ENCODE results near the gene PTPRN2. TPM values are rescaled to one million over a fixed set of nuclear protein-coding genes. Genes with fewer than 3 reads are reported as not detected.

The PTPRN2 gene
- total and polyA plus RNA-seq, 2 experiments from 2014 or later = 0.28 TPM; not detected in 1

DNA sequence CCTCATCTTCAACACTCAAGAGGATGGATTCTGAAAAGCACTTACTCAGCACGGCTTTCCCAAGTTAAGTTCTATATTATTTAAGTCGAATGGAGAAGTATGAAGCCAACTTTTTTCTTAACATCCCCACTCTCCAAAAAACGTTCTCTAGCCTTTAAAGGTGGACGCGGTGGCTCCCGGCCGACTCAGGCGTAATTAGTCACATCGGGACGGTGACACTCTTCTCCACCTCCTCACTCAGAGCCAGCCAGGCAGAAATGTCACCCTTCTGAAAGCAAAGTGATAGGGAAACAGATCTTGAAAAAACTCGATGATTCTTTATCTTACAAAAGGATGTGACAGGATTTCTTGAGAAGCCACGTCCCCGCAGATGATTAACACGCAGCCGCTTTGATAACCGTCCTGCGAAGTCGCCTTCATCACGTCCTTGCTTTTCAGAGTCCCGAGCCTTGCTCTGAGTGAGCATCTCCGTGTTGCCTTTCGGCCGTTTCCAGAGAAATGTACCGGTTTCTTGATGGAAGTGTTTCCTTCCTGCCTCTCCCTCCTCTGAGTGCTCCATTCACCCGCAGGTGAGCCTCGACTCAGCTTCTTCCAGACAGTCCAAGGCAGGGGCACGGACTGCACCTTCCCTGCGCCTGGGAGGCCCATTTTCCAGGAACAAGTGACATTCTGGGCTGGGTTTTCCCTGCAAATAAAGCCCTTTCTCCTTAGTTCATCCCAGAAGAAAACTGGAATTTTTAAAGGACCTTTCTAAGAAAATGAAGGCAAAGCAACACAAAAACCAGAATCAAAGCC, 936.1 kb downstream of the PTPRN2 start:
- no peak for DNase-seq (ENCODE audit: low read depth in 1 of 2, low spot score in 1 of 2)
- no peaks in the 10 kb centered on the region for H3K27me3 ChIP-seq
- H3K27ac ChIP-seq = no peak overlapping the region
- H3K9me3 ChIP-seq (ENCODE audit: low read depth) = no peaks in the 10 kb centered on the region
- TF ChIP-seq, protein P1, sequence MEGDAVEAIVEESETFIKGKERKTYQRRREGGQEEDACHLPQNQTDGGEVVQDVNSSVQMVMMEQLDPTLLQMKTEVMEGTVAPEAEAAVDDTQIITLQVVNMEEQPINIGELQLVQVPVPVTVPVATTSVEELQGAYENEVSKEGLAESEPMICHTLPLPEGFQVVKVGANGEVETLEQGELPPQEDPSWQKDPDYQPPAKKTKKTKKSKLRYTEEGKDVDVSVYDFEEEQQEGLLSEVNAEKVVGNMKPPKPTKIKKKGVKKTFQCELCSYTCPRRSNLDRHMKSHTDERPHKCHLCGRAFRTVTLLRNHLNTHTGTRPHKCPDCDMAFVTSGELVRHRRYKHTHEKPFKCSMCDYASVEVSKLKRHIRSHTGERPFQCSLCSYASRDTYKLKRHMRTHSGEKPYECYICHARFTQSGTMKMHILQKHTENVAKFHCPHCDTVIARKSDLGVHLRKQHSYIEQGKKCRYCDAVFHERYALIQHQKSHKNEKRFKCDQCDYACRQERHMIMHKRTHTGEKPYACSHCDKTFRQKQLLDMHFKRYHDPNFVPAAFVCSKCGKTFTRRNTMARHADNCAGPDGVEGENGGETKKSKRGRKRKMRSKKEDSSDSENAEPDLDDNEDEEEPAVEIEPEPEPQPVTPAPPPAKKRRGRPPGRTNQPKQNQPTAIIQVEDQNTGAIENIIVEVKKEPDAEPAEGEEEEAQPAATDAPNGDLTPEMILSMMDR (IDR thresholded peaks at IDR 0.05; ENCODE audit: low read depth, low read length) = no peak
- no peak overlapping the region for H3K4me3 ChIP-seq
- no peaks in the 10 kb centered on the region for H3K4me1 ChIP-seq (ENCODE audit: low read depth)
- no peaks in the 10 kb centered on the region for H3K36me3 ChIP-seq

DNA sequence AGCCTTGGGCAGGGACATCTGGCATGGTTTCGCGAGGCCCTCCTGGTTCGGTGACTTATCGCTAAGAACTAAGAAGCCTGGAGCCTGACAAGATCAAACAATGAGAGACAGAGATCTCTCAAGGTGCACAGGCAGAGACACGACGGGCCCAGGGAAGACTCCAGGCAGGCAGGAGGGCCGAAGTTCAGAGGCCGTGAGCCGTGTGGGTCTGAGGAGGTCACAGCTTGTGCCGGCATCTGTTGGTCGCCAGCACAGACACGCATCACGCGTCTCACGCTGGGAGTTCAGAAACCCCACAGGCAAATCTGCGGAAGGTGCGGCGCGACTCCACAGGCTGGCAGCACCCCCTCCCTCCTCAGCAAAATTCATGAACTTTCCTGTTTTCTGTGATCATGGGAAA, 936.8 kb downstream of the PTPRN2 start:
- no peaks in the 10 kb centered on the region for H3K4me1 ChIP-seq (ENCODE audit: low read depth)
- H3K9me3 ChIP-seq (ENCODE audit: low read depth) = no peaks in the 10 kb centered on the region
- no peak for DNase-seq (ENCODE audit: low read depth in 1 of 2, low spot score in 1 of 2)
- TF ChIP-seq, protein P1 (IDR thresholded peaks at IDR 0.05; ENCODE audit: low read depth, low read length) = no peak
- no peak overlapping the region for H3K27ac ChIP-seq
- no peak overlapping the region for H3K4me3 ChIP-seq
- no peaks in the 10 kb centered on the region for H3K27me3 ChIP-seq
- H3K36me3 ChIP-seq = no peaks in the 10 kb centered on the region

DNA sequence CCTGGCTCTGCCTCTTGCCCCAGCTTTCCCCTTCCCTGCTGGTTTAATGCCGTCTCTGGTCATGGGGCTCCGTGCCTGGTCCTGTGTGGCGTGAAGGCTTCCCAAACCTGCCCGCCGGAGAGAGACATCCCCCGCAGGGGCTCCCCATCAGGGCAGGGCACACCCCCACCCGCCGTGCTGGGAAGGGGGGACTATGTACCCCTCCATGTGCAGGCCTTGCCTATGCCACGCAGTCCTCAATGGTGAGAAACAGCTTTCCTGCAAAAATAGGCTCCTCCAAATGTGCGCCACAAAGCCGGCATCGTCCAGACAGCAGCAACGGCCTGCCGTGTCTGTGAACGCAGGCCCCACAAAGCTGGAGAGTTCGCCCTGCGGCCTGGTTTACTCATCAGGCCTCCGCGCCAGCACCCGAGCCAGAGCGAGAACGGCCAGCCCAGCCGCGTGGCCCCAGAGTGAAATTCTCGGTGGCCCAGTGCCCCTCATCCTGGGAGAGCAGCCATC, 937.4 kb downstream of the PTPRN2 start:
- H3K4me3 ChIP-seq = no peak overlapping the region
- no peaks in the 10 kb centered on the region for H3K9me3 ChIP-seq (ENCODE audit: low read depth)
- no peaks in the 10 kb centered on the region for H3K36me3 ChIP-seq
- H3K27me3 ChIP-seq = no peaks in the 10 kb centered on the region
- TF ChIP-seq, protein P1 (IDR thresholded peaks at IDR 0.05; ENCODE audit: low read depth, low read length) = no peak
- no peaks in the 10 kb centered on the region for H3K4me1 ChIP-seq (ENCODE audit: low read depth)
- H3K27ac ChIP-seq = no peak overlapping the region
- DNase-seq (ENCODE audit: low read depth in 1 of 2, low spot score in 1 of 2) = no peak

DNA sequence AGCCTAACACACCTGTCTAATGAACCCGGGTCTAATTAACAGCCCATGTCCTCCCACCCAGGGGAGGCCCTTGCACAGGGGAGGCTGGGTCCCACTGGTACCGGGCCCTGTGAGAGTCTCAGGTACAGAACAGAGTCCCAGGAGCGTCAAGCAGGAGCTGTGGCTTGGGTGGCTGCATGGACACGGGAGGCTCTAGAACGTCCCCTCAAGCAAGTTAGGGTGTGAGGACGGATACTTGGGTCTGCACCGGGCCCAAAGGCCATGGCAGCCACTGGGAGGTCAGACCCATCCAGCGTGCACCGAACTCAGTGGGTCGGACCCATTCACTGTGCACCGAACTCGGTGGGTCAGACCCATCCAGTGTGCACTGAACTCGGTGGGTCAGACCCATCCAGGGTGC, 941.1 kb downstream of the PTPRN2 start:
- Histone ChIP-seq H3K36me3 (no peaks in the 10 kb centered on the region), H3K27me3 (no peaks in the 10 kb centered on the region), H3K27ac (no peak overlapping the region), H3K9me3 (ENCODE audit: low read depth) (no peaks in the 10 kb centered on the region), H3K4me1 (ENCODE audit: low read depth) (no peaks in the 10 kb centered on the region), H3K4me3 (no peak overlapping the region)
- TF ChIP-seq, protein P1 (IDR thresholded peaks at IDR 0.05; ENCODE audit: low read depth, low read length) = no peak
- DNase-seq (ENCODE audit: low read depth in 1 of 2, low spot score in 1 of 2) = no peak

DNA sequence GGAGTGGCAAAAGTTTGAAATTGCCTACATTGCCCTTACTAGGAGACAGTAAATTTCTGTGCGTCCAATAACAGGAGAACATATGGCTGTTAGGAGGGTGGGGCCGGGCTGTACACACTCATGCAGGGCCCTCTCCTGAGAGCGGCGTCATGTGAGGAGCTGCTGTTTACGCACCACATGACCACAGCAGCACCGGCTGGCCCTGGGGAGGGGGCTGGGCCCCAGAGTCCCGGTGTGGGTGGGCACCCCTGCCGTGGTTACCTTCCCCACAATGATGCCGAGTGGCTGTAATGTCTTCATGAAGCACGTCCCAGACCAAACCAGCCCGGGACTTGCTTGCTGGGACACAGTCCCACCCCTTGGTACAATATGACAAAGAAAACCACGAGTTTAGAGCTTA, 942.1 kb downstream of the PTPRN2 start:
- TF ChIP-seq, protein P1 (IDR thresholded peaks at IDR 0.05; ENCODE audit: low read depth, low read length) = no peak
- Histone ChIP-seq H3K4me1 (ENCODE audit: low read depth) (no peaks in the 10 kb centered on the region), H3K9me3 (ENCODE audit: low read depth) (no peaks in the 10 kb centered on the region), H3K27me3 (no peaks in the 10 kb centered on the region), H3K4me3 (no peak overlapping the region), H3K36me3 (no peaks in the 10 kb centered on the region), H3K27ac (no peak overlapping the region)
- no peak for DNase-seq (ENCODE audit: low read depth in 1 of 2, low spot score in 1 of 2)

All from cardiac muscle cell (in vitro differentiated cells and primary cell).